Pons (tissue), 1 donor: ENCODE measurements around the gene RBM10.

ENCODE experiments used
- DNase-seq: peaks from one replicate; pipeline ENCODE4 v3.0.0-alpha.2; 2016; ENCODE audit warnings: low spot score

RBM10 gene

DNA sequence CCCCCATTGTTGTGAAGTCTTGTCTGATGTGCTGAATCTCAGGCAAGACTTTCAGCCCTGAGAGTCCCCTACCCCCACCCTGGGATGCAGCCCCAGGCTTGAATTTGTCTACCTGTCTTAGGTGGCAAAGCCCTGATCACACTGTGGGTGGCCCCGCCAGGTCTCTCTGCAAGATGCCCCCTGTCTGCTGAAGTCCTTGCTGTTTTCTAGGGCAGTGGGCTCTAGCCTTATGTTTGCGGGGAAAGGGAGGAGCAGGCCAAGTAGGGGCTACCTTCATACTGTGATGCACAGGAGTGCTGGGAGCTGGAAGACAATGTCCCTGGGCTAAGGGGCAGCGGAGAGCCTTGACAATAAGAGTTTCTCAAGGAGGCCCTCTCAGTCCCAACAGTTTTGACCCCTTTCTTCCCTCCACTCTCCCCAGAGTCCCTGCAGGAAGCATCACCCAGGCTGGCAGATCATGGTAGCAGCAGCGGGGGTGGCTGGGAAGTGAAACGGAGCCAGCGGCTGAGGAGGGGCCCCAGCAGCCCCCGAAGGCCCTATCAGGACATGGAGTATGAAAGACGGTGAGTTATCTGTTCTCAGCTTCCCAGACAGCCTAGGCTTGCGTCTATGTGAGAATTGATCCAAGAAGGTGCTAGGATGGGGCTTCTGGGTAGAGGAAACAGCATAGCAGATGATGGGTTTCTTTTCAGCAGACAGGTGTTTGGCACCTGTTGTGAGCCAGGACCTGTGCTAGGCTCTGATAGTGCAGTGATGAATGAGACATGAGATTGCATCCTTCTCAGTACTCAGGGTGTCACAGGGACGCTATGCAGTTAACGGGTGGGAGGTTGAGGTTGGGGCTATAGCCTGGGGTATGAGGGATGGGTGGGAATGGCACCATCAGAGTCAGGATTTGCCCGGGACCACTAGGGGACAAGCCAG is 2.2 kb downstream of the RBM10 start:
- DNase-seq: no peak

- DNase-seq: no peak
These were observed 3.9 kb downstream of the RBM10 start for GRCh38 chrX:47148946-47149345.

DNA sequence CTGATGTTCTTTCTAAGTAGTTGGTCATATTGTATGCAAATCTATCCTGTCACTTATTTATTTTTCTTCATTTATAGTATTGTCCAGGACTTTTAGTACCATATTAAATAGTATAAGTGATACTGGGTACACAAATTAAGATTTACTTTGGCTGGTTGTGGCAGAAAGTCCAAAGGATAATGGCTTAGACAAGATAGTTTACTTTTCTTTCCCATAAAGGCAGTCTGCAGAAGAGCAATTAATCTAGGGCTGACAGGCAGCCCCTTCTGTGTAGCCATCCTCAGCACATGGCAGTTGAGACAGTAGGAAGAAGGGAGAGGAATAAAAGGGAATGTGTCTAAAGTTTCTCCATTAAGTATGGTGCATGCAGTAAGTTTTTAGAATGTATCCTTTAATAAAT is 6.4 kb downstream of the RBM10 start:
- DNase-seq: no peak

GRCh38 chrX:47156611-47157520 is 11.8 kb downstream of the RBM10 start:
- DNase-seq: no peak

GRCh38 chrX:47158131-47158530 is 13.1 kb downstream of the RBM10 start:
- DNase-seq: no peak

DNA sequence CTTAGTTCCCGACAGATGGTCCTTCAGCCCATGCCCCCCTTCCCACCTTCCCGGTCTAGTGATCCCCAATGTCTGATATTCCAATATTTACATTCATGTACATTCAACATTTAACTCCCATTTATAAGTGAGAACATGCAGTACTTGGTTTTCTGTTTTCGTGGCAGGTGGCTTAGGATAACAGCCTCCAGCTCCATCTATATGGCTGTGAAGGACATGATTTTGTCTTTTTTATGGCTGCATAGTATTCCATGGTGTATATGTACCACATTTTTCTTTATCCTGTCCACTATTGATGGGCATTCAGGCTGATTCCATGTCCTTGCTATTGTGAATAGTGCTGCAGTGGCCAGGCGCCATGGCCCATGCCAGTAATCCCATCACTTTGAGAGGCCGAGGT is 13.8 kb downstream of the RBM10 start:
- DNase-seq: no peak

DNA sequence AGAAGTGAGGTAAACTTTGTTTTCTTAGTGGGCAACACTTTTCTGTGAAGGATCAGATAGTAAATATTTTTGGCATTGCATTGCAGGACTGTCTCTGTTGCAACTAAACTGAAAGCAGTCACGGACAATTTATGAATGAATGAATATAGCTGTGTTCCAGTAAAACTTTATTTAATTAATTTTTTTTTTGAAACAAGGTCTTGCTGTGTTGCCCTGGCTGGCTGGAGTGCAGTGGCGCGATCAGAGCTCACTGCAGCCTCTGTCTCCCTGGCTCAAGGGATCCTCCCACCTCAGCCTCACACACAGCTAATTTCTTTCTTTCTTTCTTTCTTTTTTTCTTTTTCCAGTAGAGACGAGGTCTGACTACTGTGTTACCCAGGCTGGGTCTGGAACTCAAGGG is 15.8 kb downstream of the RBM10 start:
- no peak for DNase-seq

DNA sequence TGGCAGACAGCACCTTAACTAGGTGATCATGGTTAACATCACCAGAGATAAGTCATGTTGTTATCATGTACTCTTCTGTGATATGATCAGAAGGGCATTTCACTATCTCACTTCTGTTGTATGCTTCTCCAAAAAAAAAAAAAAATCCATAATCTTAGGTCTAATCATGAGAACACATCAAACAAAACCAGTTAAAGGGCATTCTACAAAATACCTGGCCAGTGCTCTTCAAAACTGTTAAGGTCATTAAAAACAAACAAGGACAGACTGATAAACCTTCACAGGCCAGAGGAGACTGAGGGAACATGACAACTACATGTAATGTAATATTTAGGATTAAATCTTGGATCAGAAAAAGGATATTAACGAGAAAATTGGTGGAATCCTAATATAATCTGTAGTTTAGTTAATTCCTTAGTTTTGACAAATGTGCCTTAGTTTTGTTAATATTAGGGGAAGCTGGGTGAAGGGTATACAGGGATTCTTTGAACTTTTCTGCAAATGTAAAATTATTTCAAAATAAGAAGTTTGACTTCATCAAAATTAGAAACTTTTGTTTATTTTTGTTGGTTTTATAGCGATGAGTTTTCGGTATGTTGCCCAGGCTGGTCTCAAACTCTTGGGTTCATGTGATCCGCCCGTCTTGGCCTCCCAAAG is 18.0 kb downstream of the RBM10 start:
- DNase-seq: no peak

DNA sequence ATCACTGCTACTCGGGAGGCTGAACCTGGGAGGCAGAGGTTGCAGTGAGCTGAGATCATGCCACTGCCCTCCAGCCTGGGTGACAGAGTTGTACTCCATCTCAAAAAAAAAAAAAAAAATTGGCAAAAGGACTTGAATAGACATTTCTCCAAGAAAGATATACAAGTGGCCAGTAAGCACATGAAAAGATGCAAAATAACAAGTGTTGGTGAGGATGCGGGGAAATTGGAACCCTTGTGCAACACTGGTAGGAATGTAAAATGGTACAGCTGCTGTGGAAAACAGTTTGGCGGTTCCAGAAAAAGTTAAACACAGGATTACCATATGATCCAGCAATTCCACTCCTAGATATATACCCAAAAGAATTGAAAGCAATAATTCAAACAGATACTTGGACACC is 19.4 kb downstream of the RBM10 start:
- no peak for DNase-seq

- DNase-seq: no peak
These were observed 21.1 kb downstream of the RBM10 start for GRCh38 chrX:47166126-47166525.

- DNase-seq: no peak
These were observed 23.6 kb downstream of the RBM10 start for GRCh38 chrX:47168495-47169073.

DNA sequence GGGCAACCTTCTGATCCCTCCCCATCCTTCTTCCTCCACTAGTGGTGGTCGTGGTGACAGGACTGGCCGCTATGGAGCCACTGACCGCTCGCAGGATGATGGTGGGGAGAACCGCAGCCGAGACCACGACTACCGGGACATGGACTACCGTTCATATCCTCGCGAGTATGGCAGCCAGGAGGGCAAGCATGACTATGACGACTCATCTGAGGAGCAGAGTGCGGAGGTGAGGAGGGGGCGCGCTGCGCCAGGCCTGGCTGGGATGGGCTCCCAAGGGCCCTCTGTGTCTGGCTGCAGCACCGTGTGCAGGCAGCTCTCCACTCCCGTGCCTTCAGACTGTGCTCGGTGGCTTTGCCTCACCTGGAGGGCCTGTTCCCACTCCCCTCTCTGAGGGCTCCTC is 24.3 kb downstream of the RBM10 start:
- no peak for DNase-seq

GRCh38 chrX:47169726-47170515 is 24.9 kb downstream of the RBM10 start:
- no peak for DNase-seq

DNA sequence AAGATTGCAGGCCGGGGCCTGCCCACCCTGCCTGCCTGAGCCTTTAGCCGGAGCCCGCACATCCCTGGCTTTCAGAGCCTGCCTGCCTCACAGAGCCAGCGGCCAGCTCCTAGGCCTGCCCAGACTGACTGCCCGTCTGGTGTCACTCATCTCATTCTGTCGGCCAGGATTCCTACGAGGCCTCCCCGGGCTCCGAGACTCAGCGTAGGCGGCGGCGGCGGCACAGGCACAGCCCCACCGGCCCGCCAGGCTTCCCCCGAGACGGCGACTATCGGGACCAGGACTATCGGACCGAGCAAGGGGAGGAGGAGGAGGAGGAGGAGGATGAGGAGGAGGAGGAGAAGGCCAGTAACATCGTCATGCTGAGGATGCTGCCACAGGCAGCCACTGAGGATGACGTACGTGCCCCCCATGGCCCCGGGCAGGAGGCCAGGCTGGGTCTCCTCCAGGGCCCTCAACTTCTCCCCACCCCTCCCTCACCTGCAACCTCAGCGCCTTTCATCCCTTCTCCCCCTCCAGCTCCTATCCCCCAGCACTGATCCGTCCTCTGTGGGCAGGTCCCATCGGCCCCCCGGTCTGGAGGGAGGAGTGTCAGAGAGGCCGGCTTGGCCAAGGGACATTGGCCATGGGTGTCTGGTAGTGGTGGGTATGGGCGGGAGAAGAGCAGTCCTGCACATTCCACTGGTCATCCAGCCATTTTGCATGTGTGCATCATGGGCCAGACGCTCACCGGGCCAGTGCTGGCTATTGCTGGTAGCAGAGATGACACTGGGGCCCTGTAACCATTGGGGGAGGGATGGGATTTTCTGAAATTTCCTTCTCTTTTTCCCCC is 26.1 kb downstream of the RBM10 start:
- DNase-seq: no peak

- no peak for DNase-seq
These were observed 27.0 kb downstream of the RBM10 start for GRCh38 chrX:47171996-47172395.

DNA sequence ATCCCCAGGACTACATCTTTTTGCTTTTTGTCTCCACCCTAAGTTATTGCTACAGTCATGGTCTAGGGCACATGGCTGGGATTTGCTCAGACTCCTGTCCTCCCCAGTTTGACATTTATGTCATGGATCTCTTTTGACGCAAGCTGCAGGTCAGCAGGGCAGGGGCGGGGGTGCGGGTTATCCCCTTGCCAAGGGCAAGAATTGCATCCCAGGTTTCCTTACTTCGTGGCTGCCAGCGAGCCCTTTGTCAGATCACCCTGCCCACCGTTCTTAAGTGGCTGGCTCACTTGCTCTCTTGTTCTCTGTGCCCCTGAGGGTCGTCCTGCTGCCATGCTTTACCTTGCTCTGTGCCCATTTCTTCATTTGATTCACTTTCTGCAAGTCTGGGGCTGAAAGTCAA is 27.5 kb downstream of the RBM10 start:
- DNase-seq: no peak

DNA sequence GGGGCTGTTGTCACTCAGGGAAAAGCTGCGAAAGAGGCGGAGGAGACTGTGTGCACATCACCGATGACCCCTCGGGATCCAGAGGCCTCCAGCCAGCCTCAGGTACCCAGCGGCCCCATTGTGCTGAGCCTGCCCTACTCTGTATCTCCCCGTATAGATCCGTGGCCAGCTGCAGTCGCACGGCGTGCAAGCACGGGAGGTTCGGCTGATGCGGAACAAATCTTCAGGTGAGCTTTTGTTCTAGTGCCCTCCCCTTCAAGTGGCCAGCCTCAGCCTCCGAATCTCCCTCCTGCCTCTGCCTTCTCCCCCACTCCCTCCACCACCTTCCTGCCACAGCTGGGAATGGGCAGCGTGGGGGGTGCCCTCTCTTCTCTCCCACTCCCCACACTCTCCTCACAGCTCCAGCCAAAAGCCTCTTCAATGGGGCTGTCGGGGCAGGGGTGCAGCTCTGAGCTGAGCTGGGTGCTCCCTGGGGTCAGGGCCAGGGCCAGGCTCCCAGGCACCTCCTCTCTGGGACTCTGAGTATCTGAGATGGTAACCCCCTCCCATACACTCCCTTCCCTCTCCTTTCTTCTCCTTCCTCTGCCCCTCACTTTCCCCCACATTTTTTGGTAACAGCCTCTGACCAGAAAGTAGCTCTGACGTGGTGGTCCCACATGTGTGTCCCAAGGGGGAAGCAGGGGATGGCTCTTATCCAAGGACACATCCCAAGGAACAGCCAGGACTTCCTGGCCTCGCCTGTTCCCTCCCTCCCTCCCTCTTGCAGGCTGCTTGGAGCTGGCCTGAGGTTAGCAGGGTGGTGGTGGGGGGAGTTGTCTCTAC is 28.2 kb downstream of the RBM10 start:
- no peak for DNase-seq

DNA sequence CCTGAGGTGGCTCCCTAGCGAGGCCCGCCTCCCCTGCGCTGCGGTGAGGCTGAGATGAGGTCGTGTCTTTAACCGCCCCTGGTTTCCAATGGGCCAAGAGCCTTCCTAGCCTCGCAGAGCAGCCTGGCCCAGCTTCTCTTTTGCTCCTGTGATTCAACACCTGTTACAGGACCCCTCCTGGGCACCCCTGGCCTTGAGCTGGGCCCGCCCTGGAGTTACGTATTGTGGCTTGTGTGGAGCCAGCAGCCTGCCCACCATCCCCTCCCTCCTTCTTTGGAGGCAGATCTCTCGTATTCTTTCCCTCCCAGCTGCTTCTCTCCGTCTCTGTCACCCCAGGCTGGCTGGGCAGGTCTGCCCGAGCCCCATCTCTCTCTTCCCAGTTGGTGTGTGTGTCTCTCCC is 29.4 kb downstream of the RBM10 start:
- DNase-seq: no peak

DNA sequence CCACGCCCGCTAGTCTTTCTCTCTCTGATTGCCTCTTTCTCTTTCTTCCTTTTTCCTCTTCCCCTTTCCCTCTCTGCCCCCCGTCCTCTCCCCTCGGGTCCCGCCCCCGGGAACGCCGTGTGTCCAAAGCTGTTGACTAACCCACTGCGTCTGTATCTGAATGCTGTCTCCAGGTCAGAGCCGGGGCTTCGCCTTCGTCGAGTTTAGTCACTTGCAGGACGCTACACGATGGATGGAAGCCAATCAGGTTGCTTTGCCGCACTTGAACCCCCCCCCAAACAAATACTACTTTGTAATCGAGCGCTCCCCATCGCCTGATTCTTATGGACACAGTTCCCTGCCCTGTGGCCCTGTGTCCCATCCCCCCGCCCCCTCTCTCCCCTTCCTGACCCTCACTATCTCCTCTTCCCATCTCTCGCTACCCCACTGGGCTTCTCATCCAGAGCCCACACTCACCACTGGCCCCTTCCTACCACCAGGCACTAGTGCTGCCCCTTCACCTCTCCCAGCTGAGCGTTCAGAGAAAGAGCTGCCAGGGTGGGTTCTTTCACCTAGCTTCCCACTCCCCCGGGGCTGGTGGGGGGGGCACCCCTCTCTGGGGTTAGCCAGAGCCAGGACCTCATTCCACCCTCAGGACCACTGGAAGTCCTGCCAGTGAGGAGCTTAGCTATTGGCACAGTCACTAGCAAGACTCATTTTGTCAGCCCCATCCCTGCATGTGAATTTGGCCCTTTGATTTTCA is 30.0 kb downstream of the RBM10 start:
- no peak for DNase-seq
